ENCODE results near the gene KRT33B. TPM values are rescaled to one million over a fixed set of nuclear protein-coding genes. Genes with fewer than 3 reads are reported as not detected.

KRT33B gene
- total and polyA plus RNA-seq, 2 of the 8 experiments (the other 6 are each of a cell fraction or from before 2014, with no cell fraction given) = not detected

GRCh38 chr17:41352597-41353366, 16.8 kb downstream of the KRT33B start:
- DNase-seq (ENCODE audit: low read depth in 1 of 2, low spot score in 2 of 2) (no peak), FAIRE-seq (no peak)
- no peak overlapping the region for H2AK5ac ChIP-seq (ENCODE audit: low read depth, low read length)
- H3K23ac ChIP-seq (ENCODE audit: insufficient read length) = no peak overlapping the region
- no peak overlapping the region for H3K14ac ChIP-seq (ENCODE audit: insufficient read length)
- no peaks in the 10 kb centered on the region for H3K9me3 ChIP-seq (ENCODE audit: insufficient read depth in 2 of 2, low read depth in 1 of 2, low read length in 1 of 2)
- H3K23me2 ChIP-seq (ENCODE audit: low read depth, low read length) = no peaks in the 10 kb centered on the region
- no peak overlapping the region for H2BK12ac ChIP-seq (ENCODE audit: low read depth, low read length)
- no peaks in the 10 kb centered on the region for H3K79me1 ChIP-seq (ENCODE audit: low read depth, low read length)
- H3K56ac ChIP-seq (replicated peaks; ENCODE audit: insufficient read length, low read depth, low read length) = no peak overlapping the region
- 93% methylated on average over 7 of the region's 7 CpGs; no CpG with 5 or more reads in 1 of the 2 experiments for WGBS, 2 experiments (ENCODE audit: extremely low coverage in 1 of 2, insufficient coverage in 1 of 2, insufficient read length in 1 of 2, insufficient replicate concordance in 2 of 2, low coverage in 1 of 2, low lambda C conversion rate in 2 of 2, missing lambda C conversion rate in 1 of 2)
- no peaks in the 10 kb centered on the region for H3K27me3 ChIP-seq (replicated peaks in 1 of 4; ENCODE audit: control insufficient read depth in 3 of 4, extremely low read depth in 1 of 4, insufficient read depth in 3 of 4, low read length in 3 of 4)
- no peak overlapping the region for H3K27ac ChIP-seq (ENCODE audit: low read depth, low read length)
- no peak overlapping the region for H2BK15ac ChIP-seq (ENCODE audit: low read length)
- H4K5ac ChIP-seq (ENCODE audit: insufficient read length, low read depth, low read length) = no peak overlapping the region
- ChIA-PET POLR2A (ENCODE audit: partially characterized antibody) (no interaction called here), CTCF (ENCODE audit: partially characterized antibody) (interaction anchor here (0.7 to 1.6 kb wide), 3 partner anchors 135 to 490 kb away, joined by 3 to 4 read pairs (median 3); no protein-coding TSS in a partner anchor)
- H3K4ac ChIP-seq (replicated peaks; ENCODE audit: insufficient read length, low read depth, low read length) = no peak overlapping the region
- H3K36me3 ChIP-seq (ENCODE audit: control insufficient read depth in 2 of 4, insufficient read depth in 4 of 4, low read length in 3 of 4) = no peaks in the 10 kb centered on the region
- no peak overlapping the region for H3K18ac ChIP-seq (ENCODE audit: extremely low read depth, low read length)
- H3K79me2 ChIP-seq (ENCODE audit: control insufficient read depth in 1 of 2, insufficient read depth in 2 of 2, low read length in 2 of 2) = no peaks in the 10 kb centered on the region
- no peak overlapping the region for H3K9ac ChIP-seq (replicated peaks in 1 of 4; ENCODE audit: extremely low read depth in 1 of 4, low read depth in 3 of 4, low read length in 3 of 4)
- no peak overlapping the region for H2BK5ac ChIP-seq (ENCODE audit: low read depth, low read length)
- no peak overlapping the region for H2BK120ac ChIP-seq (replicated peaks; ENCODE audit: low read depth, low read length)
- no peak overlapping the region for H3K4me2 ChIP-seq (ENCODE audit: insufficient read depth in 1 of 2, low read depth in 2 of 2, low read length in 2 of 2)
- no peak overlapping the region for H2BK20ac ChIP-seq (ENCODE audit: low read length)
- H3K4me1 ChIP-seq (replicated peaks in 1 of 4; ENCODE audit: control insufficient read depth in 3 of 4, insufficient read depth in 4 of 4, low read length in 3 of 4) = no peaks in the 10 kb centered on the region
- H4K91ac ChIP-seq (replicated peaks; ENCODE audit: insufficient read length, low read length) = no peak overlapping the region
- no peak overlapping the region for H3K4me3 ChIP-seq (ENCODE audit: extremely low read depth in 1 of 4, insufficient read depth in 2 of 4, low read depth in 3 of 4, low read length in 4 of 4)
- H2AFZ ChIP-seq (ENCODE audit: low read length) = no peak overlapping the region
- no peaks in the 10 kb centered on the region for H4K20me1 ChIP-seq (replicated peaks in 1 of 2; ENCODE audit: control insufficient read depth in 1 of 2, insufficient read depth in 2 of 2, low read length in 2 of 2)
- no peak overlapping the region for H4K8ac ChIP-seq (ENCODE audit: extremely low read depth, insufficient read depth, low read length)
- TF ChIP-seq BRCA1 (IDR thresholded peaks at IDR 0.05; ENCODE audit: low read depth, low read length) (no peak), SP1 (IDR thresholded peaks at IDR 0.05; ENCODE audit: low read depth, low read length) (no peak), SIX5 (IDR thresholded peaks at IDR 0.05; ENCODE audit: low read depth, low read length) (no peak), EZH2 (IDR thresholded peaks at IDR 0.05; ENCODE audit: low read depth, low read length, severe bottlenecking) (no peak), YY1 (IDR thresholded peaks at IDR 0.05; ENCODE audit: low read depth, low read length) (no peak), GABPA (IDR thresholded peaks at IDR 0.05; ENCODE audit: borderline replicate concordance, insufficient read depth, low read length) (no peak), SUZ12 (IDR thresholded peaks at IDR 0.05; ENCODE audit: low read length) (no peak), KDM5A (IDR thresholded peaks at IDR 0.05; ENCODE audit: low read length) (no peak), SIN3A (conservative IDR thresholded peaks at IDR 0.05 in 1 of 2, IDR thresholded peaks at IDR 0.05 in 1 of 2; ENCODE audit: low read depth in 1 of 2, low read length in 2 of 2) (no peak), RAD21 (IDR thresholded peaks at IDR 0.05 in 1 of 2, conservative IDR thresholded peaks at IDR 0.05 in 1 of 2; ENCODE audit: low read depth in 2 of 2, low read length in 2 of 2) (no peak), ATF2 (IDR thresholded peaks at IDR 0.05; ENCODE audit: low read length) (no peak)
